Erythroblast (primary cell): ENCODE results near the gene RRP36.

ENCODE experiments used
- GATA1 ChIP-seq: IDR thresholded peaks from 2 replicates; pipeline ENCODE4 v1.6.1; 2011; ENCODE audit warnings: low read depth, mild to moderate bottlenecking, control low read depth, low read length, moderate library complexity
- POLR2A ChIP-seq: IDR thresholded peaks from 2 replicates; pipeline ENCODE4 v1.6.1; 2011; ENCODE audit warnings: mild to moderate bottlenecking, low read length

- TF ChIP-seq POLR2A, result no peak
- TF ChIP-seq GATA1, result no peak
Observed at GRCh38 chr6:43052225-43052841, 30.9 kb downstream of the RRP36 start.
